Activated T-cell treated with anti-CD3 and anti-CD28 coated beads for 4 hours (primary cell): ENCODE measurements around the gene CABLES1.

ENCODE experiments used
- DNase-seq: peaks from one replicate; pipeline ENCODE4 v3.0.0-alpha.2; 2020

The CABLES1 gene

DNA sequence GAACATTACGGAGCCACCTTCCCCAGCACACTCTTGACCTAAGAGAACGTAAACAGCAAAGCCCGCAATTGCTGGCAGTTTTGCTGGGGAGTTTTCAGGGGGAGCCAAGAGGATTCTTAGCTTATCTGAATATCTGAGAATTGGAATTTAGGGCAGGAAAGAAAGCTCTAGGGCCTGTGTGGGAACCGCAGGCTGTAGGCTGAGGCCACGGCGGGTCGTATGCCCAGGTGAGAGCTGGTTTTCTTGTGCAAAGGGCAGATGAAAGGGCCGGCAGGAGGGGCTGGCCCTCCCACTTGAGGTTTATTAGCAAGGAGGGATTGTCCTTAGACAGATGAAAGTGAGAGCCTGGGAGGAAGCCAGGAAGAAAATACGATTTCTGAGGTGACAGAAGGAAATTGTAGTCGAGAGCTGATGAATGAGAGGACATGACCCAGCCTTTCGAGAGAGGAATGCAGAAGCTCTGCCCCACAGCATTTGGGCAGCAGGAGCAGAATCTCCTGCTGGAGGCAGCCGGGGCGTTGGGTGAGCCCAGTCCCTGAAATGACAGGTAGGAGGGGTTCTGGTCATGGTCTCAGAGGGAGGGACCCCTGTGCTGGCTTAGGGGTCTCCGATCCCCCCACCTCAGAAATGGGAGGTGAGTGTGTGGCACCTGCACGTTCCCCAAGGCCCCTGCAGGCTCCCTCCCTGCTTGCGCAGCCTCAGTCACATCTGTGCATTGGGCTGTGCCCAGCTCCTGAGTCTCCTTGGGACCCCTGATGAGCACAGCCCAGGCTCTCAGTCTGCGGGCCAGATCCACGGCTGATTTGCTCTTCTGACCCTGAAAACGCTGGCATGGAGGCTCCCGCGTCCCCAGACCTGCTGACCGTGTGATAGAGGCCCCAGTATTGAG is 61.1 kb downstream of the CABLES1 start:
- DNase-seq: no peak

DNA sequence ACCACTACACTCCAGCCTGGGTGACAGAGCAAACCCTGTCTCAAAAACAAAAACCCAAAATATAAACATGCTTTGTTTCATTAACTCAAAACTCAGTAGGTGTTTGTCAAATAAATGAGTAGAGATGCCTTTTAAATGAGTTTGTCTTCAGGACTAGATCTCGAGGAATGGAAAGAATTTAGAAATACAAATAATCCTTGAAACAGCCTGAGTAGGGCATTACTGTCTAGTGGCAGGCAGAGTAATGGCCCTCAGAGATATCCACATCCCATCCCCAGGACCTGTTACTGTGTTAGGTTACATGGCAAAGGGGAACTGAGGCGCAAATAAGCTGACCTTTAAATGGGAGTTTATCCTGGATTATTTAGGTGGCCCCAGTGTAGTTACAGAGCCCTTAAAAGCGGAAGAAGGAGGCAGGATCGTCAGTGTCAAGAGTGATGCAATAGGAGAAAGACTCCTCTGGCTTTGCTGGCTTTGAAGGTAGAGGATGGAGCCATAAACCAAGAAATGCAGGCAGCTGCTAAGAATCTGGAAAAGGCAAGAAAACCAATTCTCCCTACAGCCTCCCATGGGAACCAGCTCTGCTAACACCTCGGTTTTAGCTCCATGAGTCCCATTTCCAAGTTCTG is 63.0 kb downstream of the CABLES1 start:
- DNase-seq: no peak

DNA sequence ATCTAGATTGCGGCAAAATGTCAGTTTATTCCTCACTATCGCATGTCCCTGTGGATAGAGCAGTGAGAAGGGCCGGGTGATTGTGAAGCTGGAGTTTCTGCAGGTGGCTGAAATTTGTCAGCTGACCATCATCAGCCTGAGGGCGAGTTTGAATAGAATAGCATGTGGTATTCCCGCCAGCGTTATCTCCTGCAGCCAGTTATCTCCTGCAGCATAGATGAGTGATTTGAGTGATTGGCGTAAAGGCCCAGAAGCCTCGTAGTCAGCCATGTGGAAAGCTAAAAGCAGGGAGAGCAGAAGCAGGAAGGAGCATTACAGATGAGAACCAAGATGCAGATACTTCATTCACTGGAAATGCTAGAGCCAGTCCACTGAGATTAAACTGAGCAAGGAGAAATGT is 65.5 kb downstream of the CABLES1 start:
- DNase-seq: no peak

DNA sequence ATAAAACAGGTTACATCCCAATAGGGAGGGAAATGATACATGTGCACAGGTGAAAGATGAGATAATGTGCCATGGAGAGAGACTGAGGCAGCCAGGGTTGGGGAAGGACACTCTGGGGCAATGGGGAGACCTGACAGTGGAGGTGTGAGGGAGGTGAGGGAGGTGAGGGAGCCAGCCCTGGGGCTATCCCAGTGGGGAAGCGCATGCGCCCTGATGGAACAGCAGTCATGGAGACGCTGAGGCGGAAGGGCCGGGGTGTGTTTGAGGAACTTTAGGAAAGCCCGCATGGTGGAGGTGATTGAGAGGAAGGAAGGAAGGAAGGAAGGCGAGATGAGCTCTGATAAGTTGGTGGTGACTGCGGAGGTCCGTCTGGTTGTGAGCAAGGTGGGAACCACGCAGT is 66.5 kb downstream of the CABLES1 start:
- no peak for DNase-seq

DNA sequence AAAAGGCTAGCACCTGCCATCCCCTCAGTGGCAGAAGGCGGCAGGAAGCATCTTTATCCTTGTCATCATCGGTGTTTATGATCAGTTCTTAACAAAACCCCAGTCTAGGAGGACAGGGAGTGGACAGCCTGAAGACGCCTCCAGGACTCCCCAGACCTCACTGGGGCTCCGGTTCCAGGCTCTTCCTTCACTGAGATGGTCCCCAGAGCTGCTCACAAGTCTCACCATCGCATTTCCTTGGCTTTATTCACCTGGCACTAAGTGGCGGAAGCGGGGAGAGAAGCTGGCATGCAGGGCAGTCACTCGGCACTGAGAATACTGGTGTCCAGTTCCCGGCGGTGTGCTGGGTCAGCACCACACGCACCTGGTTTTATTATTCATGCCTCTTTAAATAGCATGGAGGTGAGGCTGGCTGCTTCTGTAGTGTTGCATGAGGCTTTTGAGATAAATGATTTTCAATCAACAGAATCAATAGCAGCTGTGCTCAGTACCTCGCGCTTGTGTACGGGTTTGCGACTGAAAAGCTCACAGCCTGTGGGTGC is 68.7 kb downstream of the CABLES1 start:
- no peak for DNase-seq

DNA sequence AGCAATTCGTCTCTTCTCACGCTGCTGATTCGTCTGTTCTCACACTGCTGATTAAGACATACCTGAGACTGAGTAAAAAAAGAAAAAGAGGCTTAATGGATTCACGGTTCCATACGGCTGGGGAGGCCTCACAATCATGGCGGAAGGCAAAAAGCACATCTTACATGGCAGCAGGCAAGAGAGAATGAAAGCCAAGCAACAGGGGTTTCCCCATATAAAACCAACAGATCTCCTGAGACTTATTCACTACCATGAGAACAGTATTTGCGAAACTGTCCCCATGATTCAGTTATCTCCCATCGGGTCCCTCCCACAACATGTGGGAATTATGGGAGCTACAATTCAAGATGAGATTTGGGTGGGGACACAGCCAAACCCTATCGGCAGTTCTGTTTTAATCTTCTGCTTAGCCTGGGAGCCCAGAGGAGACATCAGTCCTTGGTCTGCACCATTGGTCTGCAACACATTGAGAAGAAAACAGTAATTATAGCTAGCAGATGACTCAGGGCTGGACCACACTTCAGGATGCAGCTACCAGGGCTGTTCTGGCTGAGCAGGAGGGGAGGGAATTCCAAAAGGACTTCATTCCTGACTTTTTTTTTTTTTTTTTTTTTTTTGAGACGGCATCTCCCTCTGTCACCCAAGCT is 69.4 kb downstream of the CABLES1 start:
- DNase-seq: no peak

DNA sequence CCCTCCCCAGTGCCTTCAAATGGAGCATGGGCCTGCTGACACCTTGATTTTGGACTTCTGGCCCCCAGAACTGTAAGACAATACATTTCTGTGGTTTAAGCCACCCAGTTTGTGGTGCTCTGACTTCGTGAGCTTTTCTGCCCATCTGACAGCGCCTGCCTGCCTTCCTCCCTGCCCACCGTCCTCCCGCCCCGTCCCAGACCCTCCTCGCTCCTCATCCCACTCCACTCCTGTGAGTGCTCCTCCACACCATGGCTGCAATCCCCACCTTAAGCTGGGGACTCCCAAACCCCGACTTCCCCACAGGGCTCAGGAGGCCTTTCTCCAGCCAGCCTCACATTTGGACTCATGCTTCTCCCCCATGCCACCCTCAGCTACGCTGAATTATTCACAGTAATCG is 70.7 kb downstream of the CABLES1 start:
- no peak for DNase-seq

DNA sequence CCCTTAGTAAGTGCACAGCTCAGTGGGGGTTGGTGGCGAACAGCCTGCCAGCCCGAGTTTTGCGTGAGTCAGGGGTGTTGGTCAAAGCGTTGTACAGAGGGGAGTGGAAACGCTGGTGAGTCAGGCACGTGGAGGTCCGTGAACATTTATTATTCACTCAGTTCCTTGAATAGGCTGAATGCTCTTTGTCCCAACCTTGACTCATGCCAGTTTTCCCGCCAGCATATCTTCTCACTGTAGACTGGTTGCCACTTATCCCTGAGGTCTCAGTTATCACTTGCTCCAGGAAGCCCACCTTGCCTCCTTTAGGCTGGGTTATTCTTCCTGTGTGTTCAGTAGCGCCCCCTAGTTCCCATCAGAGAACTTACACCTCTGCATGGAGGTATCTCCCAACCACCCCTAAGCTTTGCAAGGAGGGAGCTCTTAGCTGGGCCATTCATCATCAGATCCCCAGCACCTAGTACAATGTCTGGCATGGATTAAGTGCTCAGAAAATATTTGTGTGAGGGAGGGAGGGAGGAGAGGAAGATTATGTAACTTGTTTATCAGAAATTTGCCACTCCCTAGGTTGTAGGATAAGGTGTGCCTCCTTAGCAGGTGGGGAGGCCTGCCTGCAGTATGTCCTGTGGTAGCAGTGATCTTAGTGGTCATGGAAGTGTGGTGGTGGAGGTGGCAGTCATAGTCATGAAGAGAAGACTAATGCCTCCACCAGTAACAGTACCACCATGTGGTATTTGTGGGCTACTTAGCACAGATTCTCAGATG is 72.1 kb downstream of the CABLES1 start:
- DNase-seq: no peak

DNA sequence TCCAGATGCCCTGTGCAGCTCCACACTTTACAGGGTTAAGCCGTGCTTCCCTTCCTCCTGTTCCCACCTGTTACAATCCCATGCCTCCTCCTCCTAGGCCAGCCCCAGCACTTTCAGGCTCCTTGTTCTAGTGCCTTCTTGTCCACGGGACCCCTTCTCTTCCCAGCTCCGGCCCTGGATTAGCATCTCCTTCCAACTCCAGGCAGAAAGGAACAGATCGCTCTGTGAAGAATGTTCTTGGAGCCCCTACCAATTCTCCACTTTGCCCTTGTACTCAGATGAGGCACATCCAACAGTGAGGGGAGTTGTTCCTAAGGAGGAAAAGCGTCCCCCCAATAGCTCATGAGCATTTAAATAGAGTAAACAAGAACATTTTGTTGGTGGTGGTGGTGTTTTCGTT is 72.7 kb downstream of the CABLES1 start:
- no peak for DNase-seq

DNA sequence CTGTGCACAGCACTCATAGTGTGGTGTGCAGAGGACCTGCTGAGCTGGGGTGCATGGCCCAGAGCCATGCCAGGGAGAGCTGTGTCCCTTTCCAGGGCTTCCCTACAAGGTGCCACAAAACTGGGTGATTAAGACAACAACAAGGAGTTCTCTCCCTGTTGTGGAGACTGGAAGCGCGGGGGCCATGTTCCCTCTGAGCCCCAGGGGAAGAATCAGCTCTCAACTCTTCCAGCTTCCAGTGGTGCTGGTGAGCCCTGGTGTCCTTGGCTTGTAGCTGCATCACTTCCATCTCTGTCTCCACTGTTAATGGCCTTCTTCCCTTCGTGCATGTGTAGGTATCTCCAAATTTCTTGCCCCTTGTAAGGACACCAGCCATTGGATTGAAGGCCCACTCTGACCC is 73.3 kb downstream of the CABLES1 start:
- DNase-seq: no peak

DNA sequence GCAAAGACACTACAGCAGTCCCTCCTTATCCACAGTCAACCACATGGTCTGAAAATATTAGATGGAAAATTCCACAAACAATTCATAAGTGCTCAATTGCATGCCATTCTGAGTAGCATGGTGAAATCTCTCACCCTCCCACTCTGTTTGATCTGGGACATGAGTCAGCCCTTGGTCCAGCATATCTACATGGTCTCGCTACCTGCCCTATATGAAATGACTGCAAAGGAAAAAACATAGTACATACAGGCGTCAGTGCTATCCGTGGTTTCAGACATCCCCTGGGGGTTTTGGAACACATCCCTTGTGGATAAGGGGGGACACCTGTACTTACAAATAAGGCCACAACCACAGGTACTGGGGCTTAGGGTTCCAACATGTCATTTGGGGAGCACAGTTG is 73.7 kb downstream of the CABLES1 start:
- DNase-seq: no peak

DNA sequence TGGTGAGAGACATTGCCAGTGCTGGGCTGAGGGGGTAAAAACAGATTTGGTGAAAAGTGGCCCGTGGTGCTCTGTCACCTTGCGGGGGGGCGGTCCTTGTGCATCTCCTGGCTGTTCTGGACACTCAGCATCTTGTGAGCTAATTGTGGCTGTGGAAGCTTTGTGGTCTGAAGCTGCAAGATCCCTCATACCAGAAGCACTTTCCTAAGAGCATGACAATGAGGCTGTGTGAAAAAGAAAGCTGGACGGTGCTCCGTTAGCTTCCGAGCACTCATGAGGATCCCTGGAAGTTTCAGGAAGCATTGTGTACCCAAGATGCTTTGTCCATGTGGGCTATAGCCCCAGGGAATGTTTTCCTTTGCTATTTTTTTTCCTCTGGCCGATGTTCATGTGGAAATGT is 74.5 kb downstream of the CABLES1 start:
- DNase-seq: no peak

DNA sequence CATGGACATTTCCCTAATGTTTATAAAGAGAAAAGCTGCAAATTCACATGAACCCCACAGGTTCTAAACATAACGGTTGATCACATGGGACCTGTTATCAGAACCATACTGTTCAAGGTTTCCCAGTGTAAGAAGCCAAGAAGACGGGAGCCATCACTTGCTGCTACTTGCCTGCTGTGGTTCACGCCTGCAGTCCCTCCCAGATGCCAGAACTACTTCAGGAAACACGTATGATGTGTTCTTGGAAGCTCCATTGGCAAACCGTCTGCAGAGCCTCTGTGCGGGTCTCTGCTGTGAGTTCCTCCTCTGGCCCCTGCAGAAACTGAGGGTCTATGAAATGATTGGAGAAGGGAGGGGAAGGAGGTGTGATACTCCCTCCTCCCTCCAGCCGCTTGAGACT is 75.2 kb downstream of the CABLES1 start:
- DNase-seq: no peak

DNA sequence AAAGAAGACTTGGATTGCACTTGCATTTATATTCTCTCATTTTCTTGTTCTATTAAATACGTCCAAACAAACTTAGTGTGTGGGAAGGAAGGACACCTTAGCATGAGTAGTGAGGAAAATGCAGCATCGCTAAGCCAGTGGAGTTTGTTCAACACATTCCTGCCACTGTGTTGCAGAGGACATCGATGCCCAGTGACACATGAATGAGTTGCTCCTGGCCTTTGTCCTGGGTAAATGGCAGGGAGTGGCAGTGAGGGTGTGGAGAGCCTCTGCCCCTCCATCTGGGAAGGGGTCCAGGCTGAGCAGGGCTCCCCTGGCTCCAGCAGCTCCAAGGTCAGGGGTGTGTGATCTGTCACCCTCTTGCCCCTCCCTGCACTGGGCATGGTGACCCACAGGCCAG is 75.9 kb downstream of the CABLES1 start:
- no peak for DNase-seq

DNA sequence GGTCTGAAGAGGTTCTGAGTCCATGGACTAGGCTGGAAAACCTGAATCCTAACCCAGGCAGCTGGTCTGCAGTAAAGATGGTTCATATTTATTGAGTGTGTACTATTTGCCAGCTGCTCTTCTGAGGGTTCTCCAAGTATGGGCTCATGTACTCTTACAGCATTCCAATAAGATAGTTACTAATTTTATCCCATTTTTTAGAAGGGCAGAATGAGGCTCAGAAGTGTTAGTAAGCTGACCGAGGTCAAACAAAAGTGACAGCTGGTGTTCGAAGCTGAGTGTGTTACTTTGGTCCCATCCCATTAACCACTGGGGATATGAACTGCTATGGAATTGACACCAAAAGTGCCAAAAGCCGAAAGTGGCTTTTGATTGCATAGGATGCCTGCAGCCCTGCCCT is 76.9 kb downstream of the CABLES1 start:
- DNase-seq: no peak

DNA sequence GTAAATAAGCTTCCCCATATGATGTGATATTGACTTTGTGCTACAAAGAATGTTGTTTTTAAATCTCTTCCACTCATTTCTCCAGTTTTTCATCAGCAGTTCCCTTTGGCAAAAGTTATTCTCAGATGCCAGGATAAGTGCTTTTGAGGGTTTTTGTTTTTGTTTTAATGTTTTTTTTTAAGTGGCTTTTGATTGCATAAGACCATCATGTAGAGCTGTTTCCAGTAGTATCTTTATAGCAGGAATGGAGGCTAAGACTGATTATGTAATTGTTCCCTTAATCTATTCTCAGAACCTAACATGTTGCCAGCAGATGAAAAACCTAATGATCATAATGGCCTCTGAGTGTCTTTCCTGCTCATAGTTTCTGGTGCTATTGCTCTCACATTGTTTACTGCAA is 77.9 kb downstream of the CABLES1 start:
- DNase-seq: no peak

DNA sequence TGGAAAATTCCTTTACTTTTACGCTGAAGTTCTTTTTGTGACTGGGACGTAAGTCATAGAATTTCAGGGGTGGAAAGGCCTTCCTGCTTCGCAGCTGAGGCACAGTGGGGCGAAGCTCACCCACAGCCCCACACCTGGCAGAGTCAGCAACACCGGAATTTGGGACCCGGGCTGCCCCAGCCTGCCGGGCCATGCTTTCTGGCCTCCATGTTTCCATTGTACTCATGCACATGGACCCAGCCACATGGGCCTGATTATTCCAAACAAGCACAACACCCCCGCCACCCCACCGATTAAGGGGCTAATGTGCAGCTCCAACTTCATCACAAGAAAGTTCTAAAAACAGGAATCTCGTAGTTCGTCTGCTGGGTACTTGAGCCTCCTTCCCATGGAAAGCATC is 82.5 kb downstream of the CABLES1 start:
- no peak for DNase-seq

DNA sequence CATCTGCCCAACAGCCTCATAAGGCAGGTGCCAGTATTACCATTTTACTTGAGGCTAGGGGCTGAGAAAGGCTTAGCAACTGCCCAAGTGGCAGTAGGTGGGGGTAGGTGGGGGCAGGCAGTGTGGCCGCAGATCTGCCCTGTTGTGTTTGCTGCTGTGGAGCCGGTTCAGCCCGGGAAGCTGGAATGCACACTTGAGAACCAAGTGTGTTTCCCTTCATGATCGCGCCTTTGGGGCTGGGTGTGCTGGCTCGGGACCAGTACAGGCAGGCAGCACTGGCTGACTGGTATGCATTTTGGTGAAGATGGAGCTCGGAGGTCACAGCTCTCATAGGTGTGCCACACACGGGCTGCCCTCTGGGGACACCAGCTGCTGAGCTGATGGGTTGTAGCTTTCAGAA is 85.1 kb downstream of the CABLES1 start:
- DNase-seq: no peak

DNA sequence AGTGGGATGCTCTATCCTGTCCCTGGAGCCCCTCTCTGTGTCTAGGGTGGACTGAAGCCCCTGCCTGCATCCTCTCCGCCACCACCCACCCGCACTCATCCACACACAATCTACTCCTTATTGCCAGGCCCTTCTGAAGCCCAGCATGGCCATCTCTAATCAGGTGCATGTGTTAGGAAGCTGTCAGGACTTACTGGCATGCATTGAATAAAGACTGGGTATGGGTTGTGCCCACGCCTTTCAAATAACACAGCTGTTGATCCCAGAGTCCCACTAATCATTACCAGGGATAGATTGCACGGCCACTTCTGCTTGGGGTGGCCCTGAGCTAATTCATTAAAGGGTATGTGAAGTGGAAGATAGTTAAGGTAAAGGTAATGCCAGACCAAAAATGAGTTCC is 88.4 kb downstream of the CABLES1 start:
- DNase-seq: no peak

DNA sequence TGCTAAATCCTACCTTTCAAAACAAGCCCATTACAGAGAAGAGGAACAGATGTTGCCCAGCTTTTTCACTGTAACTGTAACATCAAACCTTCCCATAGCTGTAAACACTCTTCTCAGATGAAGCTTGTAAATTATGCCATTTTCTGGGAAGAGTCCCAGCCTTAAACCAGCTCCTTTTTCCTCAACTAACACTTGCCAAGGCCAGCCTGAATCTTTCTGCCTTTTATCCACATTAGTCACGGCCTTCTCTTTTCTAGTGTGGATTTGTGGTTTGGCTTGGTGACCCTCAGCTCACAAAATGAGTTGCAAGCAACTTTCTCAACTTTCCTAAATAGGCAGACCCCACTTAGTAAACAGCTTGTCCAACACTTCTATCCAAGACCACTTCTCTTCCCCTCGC is 90.2 kb downstream of the CABLES1 start:
- no peak for DNase-seq

DNA sequence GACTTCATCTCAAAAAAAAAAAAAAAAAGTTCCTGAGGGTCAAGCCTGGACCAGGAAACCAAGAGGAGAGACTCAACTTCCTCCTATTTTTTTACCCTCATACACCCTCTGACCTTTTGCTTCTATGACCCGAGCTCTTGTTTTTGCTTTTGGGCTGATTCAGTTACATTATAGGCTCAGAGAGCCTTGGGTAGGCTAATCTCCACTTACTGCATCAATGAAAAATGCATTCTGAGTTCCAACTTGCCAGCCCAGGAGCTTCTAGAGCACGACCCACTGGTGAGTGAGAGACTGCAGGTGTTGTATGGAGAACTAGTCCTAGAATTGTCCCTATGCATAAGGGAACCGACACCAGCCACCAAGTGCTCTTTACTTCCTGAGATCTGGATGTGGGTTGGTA is 91.1 kb downstream of the CABLES1 start:
- no peak for DNase-seq

DNA sequence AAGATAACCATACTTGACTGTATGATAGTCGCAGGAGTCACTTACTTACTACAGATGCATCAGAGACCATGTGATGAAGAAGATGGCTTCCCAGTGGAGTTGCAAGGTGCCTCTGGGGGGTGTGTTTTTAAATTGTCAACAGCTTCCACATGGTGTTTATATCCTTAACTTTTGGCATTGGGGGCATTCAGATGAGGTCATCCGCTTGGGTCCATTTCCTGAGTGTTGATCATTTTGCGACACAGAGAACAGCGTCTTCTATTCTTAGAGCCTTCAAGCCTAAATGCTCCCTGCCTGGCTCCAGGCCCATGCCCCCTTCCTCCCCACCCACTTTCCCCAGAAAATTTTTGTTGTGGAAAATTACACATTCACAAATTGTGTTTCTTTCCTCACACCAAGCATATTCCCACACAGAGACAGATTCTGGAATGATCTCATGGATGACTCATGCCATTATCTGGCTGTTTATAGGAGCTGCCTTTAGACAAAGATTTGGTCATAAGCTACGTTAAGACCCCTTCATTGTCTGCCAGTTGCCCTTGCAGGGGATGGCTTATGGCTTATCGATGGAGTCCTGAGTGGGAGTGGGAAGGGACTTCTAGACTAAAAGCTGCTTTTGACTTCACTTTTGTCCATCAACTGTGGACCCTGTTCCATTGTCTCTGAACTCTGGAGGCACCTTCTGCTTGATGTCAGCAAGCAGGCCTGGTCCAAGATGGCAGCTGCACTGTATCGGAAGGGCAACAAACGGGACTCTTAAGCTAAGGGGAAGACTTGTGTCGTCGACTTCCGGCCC is 91.8 kb downstream of the CABLES1 start:
- DNase-seq: no peak
